Measurements from ENCODE around the gene CPLX1. TPM values are rescaled to one million over a fixed set of nuclear protein-coding genes. Genes with fewer than 3 reads are reported as not detected.
"Not testable (repeated sequence)": the region's sequence is repeated elsewhere in the genome, so short reads cannot be mapped to it uniquely, and the experiment has no call there.

The CPLX1 gene
- total RNA-seq, 4 donors from 2014 or later = 0.35 to 0.67 TPM; not detected in 2

- Histone ChIP-seq H3K4me3 (no peak overlapping the region), H3K4me1 (peaks cover 0 to 3% (median 0%) of the 10 kb centered on the region in 4 donors), H3K9me3 (no peaks in the 10 kb centered on the region), H3K36me3 (no peaks in the 10 kb centered on the region), H3K27me3 (no peaks in the 10 kb centered on the region), H3K27ac (no peak overlapping the region)
- TF ChIP-seq, protein P1, sequence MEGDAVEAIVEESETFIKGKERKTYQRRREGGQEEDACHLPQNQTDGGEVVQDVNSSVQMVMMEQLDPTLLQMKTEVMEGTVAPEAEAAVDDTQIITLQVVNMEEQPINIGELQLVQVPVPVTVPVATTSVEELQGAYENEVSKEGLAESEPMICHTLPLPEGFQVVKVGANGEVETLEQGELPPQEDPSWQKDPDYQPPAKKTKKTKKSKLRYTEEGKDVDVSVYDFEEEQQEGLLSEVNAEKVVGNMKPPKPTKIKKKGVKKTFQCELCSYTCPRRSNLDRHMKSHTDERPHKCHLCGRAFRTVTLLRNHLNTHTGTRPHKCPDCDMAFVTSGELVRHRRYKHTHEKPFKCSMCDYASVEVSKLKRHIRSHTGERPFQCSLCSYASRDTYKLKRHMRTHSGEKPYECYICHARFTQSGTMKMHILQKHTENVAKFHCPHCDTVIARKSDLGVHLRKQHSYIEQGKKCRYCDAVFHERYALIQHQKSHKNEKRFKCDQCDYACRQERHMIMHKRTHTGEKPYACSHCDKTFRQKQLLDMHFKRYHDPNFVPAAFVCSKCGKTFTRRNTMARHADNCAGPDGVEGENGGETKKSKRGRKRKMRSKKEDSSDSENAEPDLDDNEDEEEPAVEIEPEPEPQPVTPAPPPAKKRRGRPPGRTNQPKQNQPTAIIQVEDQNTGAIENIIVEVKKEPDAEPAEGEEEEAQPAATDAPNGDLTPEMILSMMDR (IDR thresholded peaks at IDR 0.05) = no peak
- TF ChIP-seq POLR2A (IDR thresholded peaks at IDR 0.05) = no peak
- DNase-seq = no peak
Measured at GRCh38 chr4:814312-814850, 11.5 kb downstream of the CPLX1 start.

DNA sequence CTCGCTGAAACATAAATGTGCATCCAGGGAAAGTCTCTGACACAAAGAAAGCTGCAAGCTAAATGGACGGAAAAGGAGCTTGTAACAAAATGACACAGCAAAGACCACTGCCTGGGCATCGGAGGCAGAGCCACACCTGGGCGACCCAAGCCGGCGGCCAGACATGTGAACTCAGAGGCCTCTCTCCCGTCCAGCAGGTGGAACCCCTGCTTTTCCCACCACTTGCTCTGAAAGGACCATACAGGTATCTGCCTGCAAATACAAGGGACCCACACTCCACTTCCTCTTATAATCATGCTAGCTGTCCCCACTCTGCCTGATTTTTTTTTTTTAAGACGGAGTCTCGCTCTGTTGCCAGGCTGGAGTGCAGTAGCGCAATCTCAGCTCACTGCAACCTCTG, 12.0 kb downstream of the CPLX1 start:
- H3K27ac ChIP-seq = no peak overlapping the region
- H3K27me3 ChIP-seq = no peaks in the 10 kb centered on the region
- DNase-seq = no peak
- H3K36me3 ChIP-seq = no peaks in the 10 kb centered on the region
- no peak for TF ChIP-seq POLR2A (IDR thresholded peaks at IDR 0.05)
- TF ChIP-seq, protein P1 (IDR thresholded peaks at IDR 0.05) = no peak
- H3K4me1 ChIP-seq = peaks cover 0 to 3% (median 0%) of the 10 kb centered on the region in 4 donors
- no peaks in the 10 kb centered on the region for H3K9me3 ChIP-seq
- no peak overlapping the region for H3K4me3 ChIP-seq

DNA sequence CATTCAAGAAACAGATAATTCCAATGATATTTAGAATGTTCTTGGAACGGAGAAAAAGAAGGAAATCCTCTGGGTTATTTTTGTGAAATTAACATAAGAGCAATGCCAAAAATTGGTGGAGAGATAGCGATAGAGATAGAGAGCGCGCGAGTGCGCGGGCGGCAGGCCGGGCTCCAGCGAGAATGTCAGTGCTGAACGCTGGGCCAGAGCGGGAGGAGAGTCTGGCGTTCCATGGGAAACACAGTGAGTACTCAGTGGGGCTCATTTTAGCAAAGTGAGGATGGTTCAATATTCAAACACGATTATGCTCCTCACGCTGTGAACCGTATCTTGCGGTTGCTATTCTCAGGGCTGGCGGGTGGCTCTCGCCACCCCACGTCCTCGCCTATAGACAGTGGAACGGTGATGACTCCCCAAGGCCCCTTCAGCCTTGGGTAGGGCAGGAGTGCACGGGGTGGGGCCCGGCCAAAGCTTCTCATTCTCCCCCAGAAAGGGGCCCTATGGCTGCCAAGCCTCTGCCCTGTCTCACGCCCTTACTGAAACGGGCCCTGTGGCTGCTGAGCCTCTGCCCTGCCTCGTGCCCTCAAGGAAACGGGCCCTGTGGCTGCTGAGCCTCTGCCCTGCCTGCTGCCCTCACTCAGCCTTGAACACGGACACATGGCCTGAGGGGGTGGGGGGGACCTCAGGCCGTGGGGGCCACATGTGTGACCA, 16.9 kb downstream of the CPLX1 start:
- no peak for DNase-seq

GRCh38 chr4:807792-808191, 18.1 kb downstream of the CPLX1 start:
- Histone ChIP-seq H3K27ac (no peak overlapping the region), H3K9me3 (no peaks in the 10 kb centered on the region), H3K4me3 (no peak overlapping the region), H3K36me3 (no peaks in the 10 kb centered on the region), H3K4me1 (no peaks in the 10 kb centered on the region), H3K27me3 (no peaks in the 10 kb centered on the region)
- no peak for TF ChIP-seq POLR2A (IDR thresholded peaks at IDR 0.05)
- TF ChIP-seq, protein P1 (IDR thresholded peaks at IDR 0.05) = no peak
- peak in 1 of 3 donors; percentile 50 for DNase-seq

More for the DNA sequence above, 16.9 kb downstream of the CPLX1 start:
- Histone ChIP-seq H3K4me1 (no peaks in the 10 kb centered on the region), H3K36me3 (no peaks in the 10 kb centered on the region), H3K27ac (no peak overlapping the region), H3K9me3 (no peaks in the 10 kb centered on the region), H3K4me3 (no peak overlapping the region), H3K27me3 (no peaks in the 10 kb centered on the region)
- no peak for TF ChIP-seq POLR2A (IDR thresholded peaks at IDR 0.05)
- TF ChIP-seq, protein P1 (IDR thresholded peaks at IDR 0.05) = no peak

DNA sequence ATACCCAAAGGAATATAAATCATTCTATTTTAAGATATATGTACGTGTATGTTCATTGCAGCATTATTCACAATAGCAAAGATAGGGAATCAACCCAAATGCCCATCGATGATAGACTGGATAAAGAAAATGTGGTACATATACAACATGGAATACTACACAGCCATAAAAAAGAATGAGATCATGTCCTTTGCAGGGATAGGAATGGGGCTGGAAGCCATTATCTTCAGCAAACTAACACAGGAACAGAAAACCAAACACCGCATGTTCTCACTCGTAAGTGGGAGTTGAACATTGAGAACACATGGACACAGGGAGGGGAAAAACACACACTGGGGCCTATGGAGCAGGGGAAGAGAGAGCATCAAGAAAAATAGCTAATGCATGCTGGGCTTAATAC, 18.9 kb downstream of the CPLX1 start:
- not testable (repeated sequence) for H3K4me3 ChIP-seq, H3K9me3 ChIP-seq, DNase-seq, H3K27ac ChIP-seq, H3K36me3 ChIP-seq, H3K4me1 ChIP-seq, H3K27me3 ChIP-seq

DNA sequence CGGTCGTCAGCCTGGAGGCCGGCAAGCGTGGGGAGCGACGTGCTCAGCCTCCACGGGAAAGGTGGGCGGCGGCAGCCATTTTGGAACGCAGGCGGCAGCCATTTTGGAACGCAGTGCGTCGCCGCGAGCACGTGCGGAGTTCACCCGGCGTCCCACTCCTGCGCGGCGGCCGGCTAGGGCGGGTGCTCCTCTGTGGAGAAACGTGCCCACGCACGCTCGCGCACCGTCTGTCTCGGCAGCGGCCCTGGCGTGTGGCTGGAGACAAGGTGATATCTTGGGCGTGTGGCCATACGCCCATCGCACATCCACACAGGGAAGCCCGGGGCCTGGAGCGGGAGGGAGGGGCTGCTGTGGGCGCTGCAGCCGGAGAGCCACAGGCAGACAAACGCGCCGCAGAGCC, 21.1 kb downstream of the CPLX1 start:
- TF ChIP-seq, protein P1 (IDR thresholded peaks at IDR 0.05) = no peak
- no peak for TF ChIP-seq POLR2A (IDR thresholded peaks at IDR 0.05)
- Histone ChIP-seq H3K4me3 (no peak overlapping the region), H3K27me3 (no peaks in the 10 kb centered on the region), H3K9me3 (no peaks in the 10 kb centered on the region), H3K27ac (no peak overlapping the region), H3K36me3 (no peaks in the 10 kb centered on the region), H3K4me1 (no peaks in the 10 kb centered on the region)
- DNase-seq = no peak
